ENCODE measurements around the gene DPF3.

DNA sequence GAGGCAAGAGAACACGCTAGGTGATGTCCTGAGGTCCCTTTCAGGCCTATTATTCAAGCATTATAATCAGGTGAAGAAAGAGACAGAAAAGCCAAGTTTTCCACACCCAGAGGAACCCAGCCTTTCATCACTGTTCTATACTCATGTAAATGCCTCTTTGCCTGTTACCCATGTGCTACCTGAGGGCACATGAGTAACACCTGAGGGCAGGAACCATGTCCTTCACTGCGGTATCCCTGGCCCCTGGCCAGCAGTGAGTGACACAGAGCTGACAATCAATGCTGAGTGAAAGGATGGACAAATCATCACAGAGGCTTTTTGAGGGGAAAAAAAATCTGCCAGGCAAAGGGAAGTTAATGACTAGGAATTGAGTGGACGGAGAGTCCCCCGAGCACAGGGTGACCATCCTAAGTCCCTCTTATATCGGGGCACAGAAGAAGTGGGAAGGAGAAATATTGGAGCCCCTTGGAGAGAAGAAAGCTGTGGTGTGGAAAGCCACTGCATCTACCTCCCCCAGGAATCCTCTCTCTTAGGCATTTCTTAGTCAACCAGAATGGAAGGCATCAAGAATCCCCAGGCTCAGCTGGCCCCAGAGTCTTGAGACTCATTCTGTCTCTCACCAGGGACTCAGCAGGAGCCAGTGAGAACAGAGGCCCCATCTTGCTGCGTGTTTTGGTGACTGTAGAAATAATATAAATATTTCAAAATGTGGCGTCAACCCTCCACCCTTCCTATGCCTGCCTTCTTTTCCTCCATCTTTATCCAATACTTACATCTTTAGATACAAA lies 212.9 kb downstream of the DPF3 start:
- TF ChIP-seq EZH2phosphoT487 (IDR thresholded peaks at IDR 0.05; ENCODE audit: insufficient read depth, low read depth) (no peak), EZH2 (IDR thresholded peaks at IDR 0.05; ENCODE audit: insufficient read depth, poor library complexity, severe bottlenecking) (no peak)

All from GM23248 (cell line).